Activated T-cell treated with anti-CD3 and anti-CD28 coated beads, Interleukin-2, amount 50 U/mL, for 4 hours (primary cell): ENCODE results near the gene DEGS2. TPM values are rescaled to one million over a fixed set of nuclear protein-coding genes. Genes with fewer than 3 reads are reported as not detected.

Experiments used
- ATAC-seq, 2 donors: fragments of 200-7000 bp; cut with Tn5 transposase; one replicate each; pipeline ENCODE4 v1.10.0; 2021
- DNase-seq: peaks from one replicate; pipeline ENCODE4 v3.0.0-alpha.2; 2020
- H3K27me3 Mint-ChIP-seq: one replicate; pipeline ENCODE4 v1.8.0; 2021; ENCODE audit warnings: low read depth, mixed read lengths
- H3K36me3 Mint-ChIP-seq: one replicate; pipeline ENCODE4 v1.8.0; 2022; ENCODE audit warnings: mixed read lengths; ENCODE audit not compliant: insufficient read depth
- H3K4me1 Mint-ChIP-seq: one replicate; pipeline ENCODE4 v1.8.0; 2021; ENCODE audit warnings: low read depth, mixed read lengths
- H3K4me3 Mint-ChIP-seq: one replicate; pipeline ENCODE4 v1.8.0; 2021; ENCODE audit warnings: mild to moderate bottlenecking, moderate library complexity, mixed read lengths
- H3K9me3 Mint-ChIP-seq: one replicate; pipeline ENCODE4 v1.8.0; 2021; ENCODE audit warnings: mixed read lengths
- total RNA-seq, 3 donors: library from RNA; stranded (reverse); gene quantifications; one replicate each; pipeline ENCODE4 v1.2.1, GENCODE V29; 2021

DEGS2 gene
- total RNA-seq, 3 donors from 2014 or later = 0.19 to 0.40 (median 0.40) TPM

- DNase-seq = no peak
- Mint-ChIP-seq H3K27me3 (no peaks in the 10 kb centered on the region), H3K4me1 (peaks cover 2% of the 10 kb centered on the region), H3K36me3 (peaks cover 33% of the 10 kb centered on the region), H3K4me3 (no peak overlapping the region), H3K9me3 (no peaks in the 10 kb centered on the region)
- no peak for ATAC-seq
These were observed 21.2 kb downstream of the DEGS2 start for GRCh38 chr14:100138082-100138787.

GRCh38 chr14:100137173-100137572 is 22.3 kb downstream of the DEGS2 start:
- Mint-ChIP-seq H3K27me3 (no peaks in the 10 kb centered on the region), H3K4me3 (no peak overlapping the region), H3K4me1 (peaks cover 2% of the 10 kb centered on the region), H3K9me3 (no peaks in the 10 kb centered on the region), H3K36me3 (peaks cover 38% of the 10 kb centered on the region)
- no peak for ATAC-seq
- no peak for DNase-seq

- Mint-ChIP-seq H3K36me3 (peaks cover 43% of the 10 kb centered on the region), H3K4me1 (no peaks in the 10 kb centered on the region)
These were observed 23.7 kb downstream of the DEGS2 start for GRCh38 chr14:100135784-100136183.

GRCh38 chr14:100135073-100135472 is 24.4 kb downstream of the DEGS2 start:
- no peak for DNase-seq
- H3K9me3 Mint-ChIP-seq = no peaks in the 10 kb centered on the region
- H3K4me3 Mint-ChIP-seq = no peak overlapping the region
- H3K27me3 Mint-ChIP-seq = no peaks in the 10 kb centered on the region
- no peaks in the 10 kb centered on the region for H3K4me1 Mint-ChIP-seq
- no peak for ATAC-seq
- H3K36me3 Mint-ChIP-seq = peaks cover 45% of the 10 kb centered on the region

More at GRCh38 chr14:100135784-100136183, 23.7 kb downstream of the DEGS2 start:
- DNase-seq (no peak), ATAC-seq (no peak)
- no peak overlapping the region for H3K4me3 Mint-ChIP-seq
- H3K9me3 Mint-ChIP-seq = no peaks in the 10 kb centered on the region
- H3K27me3 Mint-ChIP-seq = no peaks in the 10 kb centered on the region

- peaks cover 47% of the 10 kb centered on the region for H3K36me3 Mint-ChIP-seq
- no peak overlapping the region for H3K4me3 Mint-ChIP-seq
- DNase-seq = no peak
- ATAC-seq = no peak
- no peaks in the 10 kb centered on the region for H3K27me3 Mint-ChIP-seq
- H3K4me1 Mint-ChIP-seq = no peaks in the 10 kb centered on the region
- no peaks in the 10 kb centered on the region for H3K9me3 Mint-ChIP-seq
These were observed 24.9 kb downstream of the DEGS2 start for GRCh38 chr14:100134586-100134985.

DNA sequence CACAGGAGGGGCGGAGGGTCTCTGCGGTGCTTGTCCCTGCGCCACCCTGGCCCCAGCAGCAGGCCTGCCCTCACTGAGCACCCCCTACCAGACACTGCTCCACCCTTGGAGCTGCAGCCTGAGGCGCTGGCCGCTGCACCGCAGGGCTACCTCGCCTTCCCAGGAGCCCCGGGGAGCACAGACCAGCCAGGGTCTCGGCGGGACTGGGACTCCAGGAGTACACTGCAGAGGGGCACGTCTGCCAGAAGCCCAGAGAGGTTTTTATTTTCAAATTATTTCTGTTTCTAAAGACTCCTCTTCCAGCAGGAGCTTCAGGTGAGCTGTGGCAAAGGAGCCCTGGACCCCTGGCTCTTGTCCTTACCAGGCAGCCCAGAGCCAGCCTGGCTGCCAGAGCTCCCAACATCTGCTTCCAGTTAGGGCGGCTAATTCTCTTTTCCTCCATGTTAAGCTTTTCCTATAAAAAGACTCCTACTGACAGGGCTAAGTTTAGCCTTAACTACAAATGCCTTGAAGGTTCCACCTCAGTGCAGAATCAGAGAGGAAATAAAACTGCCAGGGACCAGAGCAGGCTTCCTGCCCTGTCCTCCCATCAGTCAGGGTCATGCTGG is 26.4 kb downstream of the DEGS2 start:
- no peak for ATAC-seq
- peaks cover 46% of the 10 kb centered on the region for H3K36me3 Mint-ChIP-seq

DNA sequence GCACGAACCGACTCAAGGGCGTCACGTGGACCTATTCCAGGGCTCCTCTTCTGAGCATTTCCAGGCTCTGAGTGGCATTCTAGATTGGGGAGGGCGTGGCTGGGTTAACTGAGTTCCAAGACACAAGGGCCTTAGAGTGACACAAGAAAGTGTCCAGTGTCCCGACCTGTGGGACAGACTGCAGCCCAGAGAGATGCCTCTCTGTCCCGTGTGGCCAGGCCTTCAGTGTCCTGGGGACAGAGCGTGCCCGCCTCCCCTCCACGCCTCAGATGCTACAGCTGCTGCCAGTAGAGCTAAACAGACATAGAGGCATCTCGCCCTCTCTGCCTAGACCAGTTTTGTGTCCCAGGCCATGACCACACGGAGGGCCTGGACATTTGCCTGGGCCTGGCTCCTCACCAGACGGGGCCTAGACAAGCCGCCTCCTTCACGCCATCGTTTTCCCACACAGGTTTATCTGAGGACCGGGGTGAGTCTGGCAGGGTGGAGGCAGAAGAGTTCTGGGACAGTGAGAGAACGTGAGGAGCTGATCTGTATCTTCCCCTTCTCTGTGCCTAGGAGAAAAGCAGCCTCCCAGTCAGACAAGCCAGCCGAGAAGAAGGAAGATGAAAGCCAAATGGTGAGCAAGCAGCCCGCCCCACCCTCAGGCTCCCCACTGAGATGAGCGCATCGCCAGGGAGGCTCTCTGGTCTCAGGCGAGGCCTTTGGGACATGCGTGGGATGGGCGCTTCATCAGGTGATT is 27.1 kb downstream of the DEGS2 start:
- DNase-seq = no peak
- Mint-ChIP-seq H3K9me3 (no peaks in the 10 kb centered on the region), H3K27me3 (no peaks in the 10 kb centered on the region), H3K36me3 (peaks cover 44% of the 10 kb centered on the region), H3K4me1 (no peaks in the 10 kb centered on the region), H3K4me3 (no peak overlapping the region)
- ATAC-seq = no peak

More for the DNA sequence above, 26.4 kb downstream of the DEGS2 start:
- Mint-ChIP-seq H3K4me1 (no peaks in the 10 kb centered on the region), H3K9me3 (no peaks in the 10 kb centered on the region), H3K4me3 (no peak overlapping the region), H3K27me3 (no peaks in the 10 kb centered on the region)
- DNase-seq = no peak

GRCh38 chr14:100131181-100131580 is 28.3 kb downstream of the DEGS2 start:
- Mint-ChIP-seq H3K9me3 (no peaks in the 10 kb centered on the region), H3K36me3 (peaks cover 41% of the 10 kb centered on the region), H3K4me3 (no peak overlapping the region), H3K27me3 (no peaks in the 10 kb centered on the region), H3K4me1 (no peaks in the 10 kb centered on the region)
- DNase-seq = no peak
- no peak for ATAC-seq

DNA sequence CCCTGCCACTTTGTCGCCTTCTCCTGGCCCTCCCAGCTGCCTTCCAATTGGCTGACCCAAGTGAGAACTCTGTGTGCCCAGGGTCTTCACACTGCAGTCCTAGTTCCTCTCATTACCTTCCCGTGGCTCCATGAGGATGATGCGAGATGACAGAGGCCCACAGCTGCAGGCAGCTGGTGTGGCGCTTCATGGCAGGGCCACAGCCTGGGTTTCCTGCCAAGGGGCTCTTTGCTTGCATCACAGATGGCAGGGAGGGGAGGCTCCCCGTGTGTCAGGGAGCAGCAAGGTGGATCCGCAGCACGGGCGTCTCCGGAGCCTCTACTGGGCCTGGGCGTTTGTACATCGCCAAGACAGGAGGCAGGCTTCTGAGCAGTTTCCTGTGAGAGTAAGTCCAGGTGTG is 28.9 kb downstream of the DEGS2 start:
- Mint-ChIP-seq H3K4me1 (no peaks in the 10 kb centered on the region), H3K9me3 (no peaks in the 10 kb centered on the region), H3K4me3 (no peak overlapping the region), H3K36me3 (peaks cover 38% of the 10 kb centered on the region), H3K27me3 (no peaks in the 10 kb centered on the region)
- no peak for DNase-seq
- no peak for ATAC-seq

DNA sequence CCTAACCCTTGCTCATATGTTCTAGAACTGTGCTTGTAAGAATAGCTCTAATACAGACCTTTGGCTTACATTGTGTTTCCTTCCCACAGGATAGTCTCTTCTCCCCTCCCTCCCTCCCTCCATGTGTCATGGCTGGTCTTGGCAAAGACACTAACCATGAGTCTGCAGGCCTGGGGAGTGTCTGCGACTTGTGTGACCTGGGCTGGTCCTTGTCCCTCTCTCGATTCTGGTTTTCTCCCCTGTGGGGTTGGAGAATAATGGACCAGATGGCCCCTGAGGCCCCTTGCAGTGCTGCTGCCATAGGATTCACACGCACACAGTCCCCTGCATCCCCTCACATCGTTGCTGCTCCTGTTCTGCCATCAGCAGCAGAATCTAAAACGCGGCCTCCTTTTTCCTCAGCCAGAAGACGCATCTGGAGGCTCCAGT is 30.3 kb downstream of the DEGS2 start:
- Mint-ChIP-seq H3K9me3 (no peaks in the 10 kb centered on the region), H3K36me3 (peaks cover 36% of the 10 kb centered on the region), H3K4me1 (no peaks in the 10 kb centered on the region), H3K27me3 (no peaks in the 10 kb centered on the region), H3K4me3 (no peak overlapping the region)
- ATAC-seq (no peak), DNase-seq (no peak)

DNA sequence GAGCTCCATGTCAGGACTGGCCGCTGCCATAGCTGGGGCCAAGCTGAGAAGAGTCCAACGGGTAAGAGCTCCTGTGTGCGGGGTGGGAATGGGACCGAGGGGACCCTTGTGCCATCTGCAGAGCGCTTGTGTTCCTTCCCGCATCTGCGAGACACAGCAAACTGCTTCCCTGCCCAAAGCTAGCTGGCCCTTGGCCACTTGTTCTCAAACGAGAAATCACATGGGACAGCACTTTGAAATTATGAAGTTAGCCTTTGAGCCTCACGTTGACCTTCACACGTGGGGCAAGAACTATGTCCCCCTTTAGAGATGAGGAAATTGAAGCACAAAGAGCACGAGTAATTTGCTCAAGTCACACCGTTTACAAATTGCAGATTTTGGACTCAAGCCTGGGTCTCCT is 30.8 kb downstream of the DEGS2 start:
- H3K9me3 Mint-ChIP-seq = no peaks in the 10 kb centered on the region
- no peaks in the 10 kb centered on the region for H3K27me3 Mint-ChIP-seq
- H3K4me1 Mint-ChIP-seq = no peaks in the 10 kb centered on the region
- H3K4me3 Mint-ChIP-seq = no peak overlapping the region
- no peak for DNase-seq
- peaks cover 36% of the 10 kb centered on the region for H3K36me3 Mint-ChIP-seq
- ATAC-seq = no peak

DNA sequence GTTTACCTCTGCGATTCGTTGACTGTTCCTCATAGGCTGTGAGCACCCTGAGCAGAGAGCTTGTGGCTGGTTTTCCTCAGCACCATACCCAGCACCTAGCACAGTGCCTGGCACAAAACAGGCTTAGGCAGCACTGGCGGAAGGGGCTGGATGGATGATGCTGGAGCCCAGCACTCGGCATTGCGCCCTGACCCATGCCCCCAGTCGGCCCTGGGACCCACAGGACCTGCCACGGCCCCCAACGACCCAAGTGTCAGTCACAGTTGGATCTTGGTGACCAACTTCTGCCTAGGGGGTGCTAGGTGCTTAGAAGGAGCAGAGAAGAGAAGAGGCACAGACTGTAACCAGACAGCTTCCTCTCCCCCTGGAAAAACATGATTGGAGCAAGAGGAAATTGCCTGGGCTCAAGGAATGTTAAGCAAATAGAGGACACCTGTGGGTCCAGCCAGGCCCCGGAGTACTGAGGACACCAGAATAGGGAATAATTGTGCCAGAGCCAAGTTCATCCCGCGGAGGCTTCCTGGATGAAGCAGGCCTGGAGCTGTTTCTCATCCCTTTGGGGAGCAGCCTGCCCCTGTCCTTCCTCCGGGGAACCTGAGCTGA is 31.5 kb downstream of the DEGS2 start:
- H3K36me3 Mint-ChIP-seq = peaks cover 36% of the 10 kb centered on the region
- no peak for DNase-seq
- H3K4me1 Mint-ChIP-seq = peaks cover 2% of the 10 kb centered on the region
- ATAC-seq = no peak
- no peak overlapping the region for H3K4me3 Mint-ChIP-seq
- no peaks in the 10 kb centered on the region for H3K27me3 Mint-ChIP-seq
- H3K9me3 Mint-ChIP-seq = no peaks in the 10 kb centered on the region

DNA sequence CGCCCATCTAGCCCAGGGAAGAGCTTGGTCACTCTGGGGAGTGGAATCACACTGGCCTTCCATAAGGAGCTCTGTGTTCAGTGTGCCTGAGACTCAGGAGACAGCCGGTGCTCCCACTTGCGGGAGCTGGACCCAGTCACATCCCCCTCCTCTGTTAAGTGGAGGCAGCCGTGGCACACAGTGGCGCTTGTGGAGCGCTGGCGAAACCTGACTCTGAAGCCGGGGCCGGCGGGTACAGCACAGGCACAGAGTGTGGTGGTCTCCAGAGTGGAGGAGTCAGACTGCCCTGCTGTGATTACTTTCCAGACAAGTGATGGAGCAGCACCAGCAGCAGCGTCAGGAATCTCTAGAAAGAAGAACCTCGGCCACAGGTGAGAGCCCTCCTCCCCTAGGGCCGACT is 33.0 kb downstream of the DEGS2 start:
- Mint-ChIP-seq H3K4me3 (no peak overlapping the region), H3K9me3 (no peaks in the 10 kb centered on the region), H3K4me1 (peaks cover 2% of the 10 kb centered on the region), H3K36me3 (peaks cover 25% of the 10 kb centered on the region), H3K27me3 (no peaks in the 10 kb centered on the region)
- no peak for ATAC-seq
- DNase-seq = no peak

DNA sequence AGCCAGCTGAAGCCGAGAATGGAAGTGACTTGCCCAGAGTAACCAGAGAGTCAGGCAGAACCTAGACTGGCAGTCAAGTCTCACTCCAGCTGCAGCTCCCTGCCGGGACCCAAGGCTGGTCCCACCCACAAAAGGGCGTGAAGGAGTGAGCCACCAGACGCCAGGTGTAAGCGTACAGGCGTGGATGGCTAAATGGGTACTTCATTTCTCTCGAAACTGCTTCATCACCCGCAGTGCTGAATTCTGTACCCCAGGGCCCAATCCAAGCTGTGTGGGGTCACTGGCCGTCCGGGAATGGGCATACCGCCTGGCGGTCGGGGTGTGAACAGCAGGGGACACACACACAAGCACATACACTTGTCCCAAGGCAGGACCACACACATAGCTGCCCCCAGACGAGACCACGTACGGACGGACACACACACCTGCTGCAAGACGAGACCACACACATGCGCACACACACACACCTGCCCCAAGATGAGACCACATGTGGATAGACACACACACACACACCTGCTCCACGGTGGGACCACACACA is 34.8 kb downstream of the DEGS2 start:
- no peak for DNase-seq
- H3K4me1 Mint-ChIP-seq = peaks cover 2% of the 10 kb centered on the region
- ATAC-seq = no peak
- no peak overlapping the region for H3K4me3 Mint-ChIP-seq
- H3K36me3 Mint-ChIP-seq = peaks cover 22% of the 10 kb centered on the region
- no peaks in the 10 kb centered on the region for H3K27me3 Mint-ChIP-seq
- H3K9me3 Mint-ChIP-seq = no peaks in the 10 kb centered on the region
